Astrocyte of the spinal cord (primary cell): ENCODE results near the gene RIPOR3.

Experiments
- DNase-seq: peaks from one replicate; pipeline ENCODE4 v3.0.0; 2011; ENCODE audit warnings: low read depth, low spot score
- H3K4me3 ChIP-seq: 2 replicates; pipeline ENCODE4 v1.5.1; 2011; ENCODE audit warnings: low read depth, mild to moderate bottlenecking, low read length, moderate library complexity
- CTCF ChIP-seq: IDR thresholded peaks from 2 replicates; pipeline ENCODE4 v1.5.1; 2012; ENCODE audit warnings: low read depth, mild to moderate bottlenecking, low read length, inconsistent platforms
- in situ Hi-C: cut with HindIII; loops from 2 replicates; pipeline ENCODE4 v1.10.0; 2017; ENCODE audit warnings: low sequenced_read_pairs

Gene RIPOR3

GRCh38 chr20:50654904-50655303 lies 36.4 kb downstream of the RIPOR3 start:
- H3K4me3 ChIP-seq: no peak overlapping the region
- in situ Hi-C loops: no loop called here
- peak; percentile 27 for DNase-seq

GRCh38 chr20:50652702-50653294 lies 38.5 kb downstream of the RIPOR3 start:
- no peak for DNase-seq
- in situ Hi-C loops: no loop called here

More at GRCh38 chr20:50654904-50655303, 36.4 kb downstream of the RIPOR3 start:
- TF ChIP-seq CTCF: no peak

GRCh38 chr20:50651676-50652075 lies 39.7 kb downstream of the RIPOR3 start:
- H3K4me3 ChIP-seq: no peak overlapping the region
- DNase-seq: no peak
- TF ChIP-seq CTCF: no peak
- in situ Hi-C loops: no loop called here

More at GRCh38 chr20:50652702-50653294, 38.5 kb downstream of the RIPOR3 start:
- no peak for TF ChIP-seq CTCF
- H3K4me3 ChIP-seq: no peak overlapping the region

GRCh38 chr20:50649590-50649989 lies 41.8 kb downstream of the RIPOR3 start:
- DNase-seq: no peak
- no peak for TF ChIP-seq CTCF
- no peak overlapping the region for H3K4me3 ChIP-seq
- in situ Hi-C loops: no loop called here

GRCh38 chr20:50648651-50649050 lies 42.7 kb downstream of the RIPOR3 start:
- DNase-seq: no peak
- in situ Hi-C loops: no loop called here
- TF ChIP-seq CTCF: no peak
- H3K4me3 ChIP-seq: no peak overlapping the region

GRCh38 chr20:50646483-50646996 lies 44.8 kb downstream of the RIPOR3 start:
- TF ChIP-seq CTCF: peak; percentile 35
- peak; percentile 31 for DNase-seq
- no peak overlapping the region for H3K4me3 ChIP-seq
- in situ Hi-C loops: no loop called here
